Fibroblast of pulmonary artery (primary cell): Measurements from ENCODE around the gene S100A7A.
A peak's percentile ranks its signal among the peaks of the same experiment; 100 is the strongest.

Experiments
- DNase-seq: peaks from one replicate; pipeline ENCODE4 v3.0.0-alpha.2; 2010; ENCODE audit warnings: low read depth
- H3K4me3 ChIP-seq: replicated peaks from 2 replicates; pipeline ENCODE4 v1.5.1; 2011; ENCODE audit warnings: low read depth, mild to moderate bottlenecking, control low read depth, low read length, moderate library complexity
- TF ChIP-seq, protein P1 (sequence below): IDR thresholded peaks from 2 replicates; pipeline ENCODE4 v1.5.1; 2011; ENCODE audit warnings: mild to moderate bottlenecking, control low read depth, low read length, inconsistent platforms; ENCODE audit errors: missing control alignments

S100A7A gene

DNA sequence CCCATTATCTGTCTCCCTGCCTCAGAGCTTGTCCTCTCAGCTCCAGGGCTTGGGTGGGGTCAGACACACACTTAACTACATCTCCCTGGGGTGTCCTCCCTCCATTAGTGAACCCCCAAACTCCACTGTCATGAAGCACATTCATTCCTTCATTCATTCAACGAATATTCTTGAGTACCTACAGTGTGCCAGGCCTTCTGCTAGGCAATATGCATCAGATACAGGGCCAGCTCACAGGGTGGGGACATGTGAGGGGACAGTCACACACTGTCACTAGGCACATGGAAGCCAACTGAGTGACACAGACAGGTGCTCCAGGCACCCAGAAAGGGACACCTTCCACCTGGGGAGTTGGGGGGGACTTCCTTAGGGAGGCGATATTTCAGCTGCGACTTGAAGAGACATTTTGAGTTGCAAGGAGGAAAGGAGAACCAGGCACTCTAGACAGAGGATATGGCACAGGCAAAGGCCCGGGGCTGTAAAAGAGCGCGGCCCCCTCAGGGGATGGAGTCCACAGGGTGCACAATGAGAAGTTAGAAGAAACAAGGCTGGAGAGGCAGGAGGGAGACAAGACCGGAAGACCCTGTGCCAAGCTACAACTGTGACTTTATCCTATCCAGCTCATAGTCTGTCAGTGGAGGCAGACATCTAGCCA, 16.8 kb upstream of the S100A7A start:
- TF ChIP-seq, protein P1, sequence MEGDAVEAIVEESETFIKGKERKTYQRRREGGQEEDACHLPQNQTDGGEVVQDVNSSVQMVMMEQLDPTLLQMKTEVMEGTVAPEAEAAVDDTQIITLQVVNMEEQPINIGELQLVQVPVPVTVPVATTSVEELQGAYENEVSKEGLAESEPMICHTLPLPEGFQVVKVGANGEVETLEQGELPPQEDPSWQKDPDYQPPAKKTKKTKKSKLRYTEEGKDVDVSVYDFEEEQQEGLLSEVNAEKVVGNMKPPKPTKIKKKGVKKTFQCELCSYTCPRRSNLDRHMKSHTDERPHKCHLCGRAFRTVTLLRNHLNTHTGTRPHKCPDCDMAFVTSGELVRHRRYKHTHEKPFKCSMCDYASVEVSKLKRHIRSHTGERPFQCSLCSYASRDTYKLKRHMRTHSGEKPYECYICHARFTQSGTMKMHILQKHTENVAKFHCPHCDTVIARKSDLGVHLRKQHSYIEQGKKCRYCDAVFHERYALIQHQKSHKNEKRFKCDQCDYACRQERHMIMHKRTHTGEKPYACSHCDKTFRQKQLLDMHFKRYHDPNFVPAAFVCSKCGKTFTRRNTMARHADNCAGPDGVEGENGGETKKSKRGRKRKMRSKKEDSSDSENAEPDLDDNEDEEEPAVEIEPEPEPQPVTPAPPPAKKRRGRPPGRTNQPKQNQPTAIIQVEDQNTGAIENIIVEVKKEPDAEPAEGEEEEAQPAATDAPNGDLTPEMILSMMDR, result no peak
- DNase-seq, result no peak
- no peak overlapping the region for H3K4me3 ChIP-seq

DNA sequence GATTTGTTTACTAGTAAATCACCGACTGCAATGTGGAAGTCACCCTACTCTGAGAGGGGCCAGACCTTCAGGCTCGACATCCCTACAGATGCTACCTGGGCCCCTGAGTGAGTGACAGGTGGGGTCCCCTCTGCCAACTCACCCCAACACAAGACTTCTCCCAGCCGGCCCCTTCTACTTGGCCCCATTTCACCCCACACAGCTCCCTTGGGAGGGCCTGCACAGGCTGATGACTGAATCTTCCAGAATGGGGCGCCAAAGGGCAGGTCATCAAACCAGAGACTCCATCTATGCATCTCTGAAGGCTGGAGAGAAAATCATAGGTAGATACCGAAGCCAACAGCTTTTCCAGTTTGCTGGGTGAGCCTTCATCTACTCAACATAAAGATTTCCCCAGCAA, 16.1 kb upstream of the S100A7A start:
- DNase-seq, result peak; percentile 7
- no peak overlapping the region for H3K4me3 ChIP-seq
- TF ChIP-seq, protein P1, result peak; percentile 23

GRCh38 chr1:153401461-153401860, 14.9 kb upstream of the S100A7A start:
- TF ChIP-seq, protein P1, result no peak
- no peak for DNase-seq
- no peak overlapping the region for H3K4me3 ChIP-seq

DNA sequence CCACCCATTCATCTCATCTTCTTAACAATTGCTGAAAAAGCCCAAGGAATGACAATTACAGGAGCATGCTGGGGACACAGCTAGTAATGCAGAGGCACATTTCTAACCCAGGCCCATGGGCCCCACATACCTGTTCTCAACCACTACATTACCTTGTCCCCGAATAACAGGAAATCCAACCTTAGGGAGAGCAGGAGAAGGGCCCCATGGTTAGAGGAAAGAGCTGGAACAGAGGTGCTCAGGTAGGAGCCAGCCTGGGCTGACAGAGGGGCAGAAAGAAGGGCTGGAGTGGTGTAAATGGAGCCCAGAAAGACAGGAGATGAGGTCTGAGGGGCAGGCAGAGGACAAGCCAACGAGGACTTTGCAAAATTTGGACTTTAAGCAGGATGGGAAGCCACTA, 14.1 kb upstream of the S100A7A start:
- TF ChIP-seq, protein P1, result no peak
- H3K4me3 ChIP-seq, result no peak overlapping the region

GRCh38 chr1:153403421-153404085, 12.8 kb upstream of the S100A7A start:
- TF ChIP-seq, protein P1, result no peak
- DNase-seq, result no peak
- H3K4me3 ChIP-seq, result no peak overlapping the region

More for the DNA sequence above, 14.1 kb upstream of the S100A7A start:
- no peak for DNase-seq

- TF ChIP-seq, protein P1, result no peak
- DNase-seq, result no peak
- no peak overlapping the region for H3K4me3 ChIP-seq
Observed at GRCh38 chr1:153404086-153404635, 12.2 kb upstream of the S100A7A start.
